Measurements from ENCODE around the gene TMEM205.
"Not testable (repeated sequence)": the region's sequence is repeated elsewhere in the genome, so short reads cannot be mapped to it uniquely, and the experiment has no call there.

TMEM205 gene

GRCh38 chr19:11346104-11346940, at the start of gene TMEM205, which contains the start of gene CCDC159:
TSS of gene TMEM205 (minus strand) at chr19:11346268. CDS start at chr19:11345619, 649 bp downstream.
TSS of gene CCDC159 (plus strand) at chr19:11346519. CDS start at chr19:11346607, 88 bp downstream.
- peak; percentile 94 to 97 for DNase-seq (ENCODE audit: low read depth in 2 of 2)

GRCh38 chr19:11390933-11391680, 45.0 kb upstream of the TMEM205 start:
- DNase-seq (ENCODE audit: low read depth in 2 of 2): no peak

GRCh38 chr19:11390359-11390758, 44.3 kb upstream of the TMEM205 start:
- no peak for DNase-seq (ENCODE audit: low read depth in 2 of 2)

- no peak for DNase-seq (ENCODE audit: low read depth in 2 of 2)
These were observed 41.3 kb upstream of the TMEM205 start for GRCh38 chr19:11387162-11388034.

- no peak for DNase-seq (ENCODE audit: low read depth in 2 of 2)
These were observed 38.7 kb upstream of the TMEM205 start for GRCh38 chr19:11384778-11385129.

- DNase-seq (ENCODE audit: low read depth in 2 of 2): no peak
These were observed 37.6 kb upstream of the TMEM205 start for GRCh38 chr19:11383706-11384048.

- DNase-seq (ENCODE audit: low read depth in 2 of 2): peak in 1 of 2 donors; percentile 33
These were observed 37.0 kb upstream of the TMEM205 start for GRCh38 chr19:11382898-11383705.

- peak; percentile 89 to 92 for DNase-seq (ENCODE audit: low read depth in 2 of 2)
These were observed 34.8 kb upstream of the TMEM205 start for GRCh38 chr19:11380653-11381537.

- DNase-seq (ENCODE audit: low read depth in 2 of 2): no peak
These were observed 33.8 kb upstream of the TMEM205 start for GRCh38 chr19:11379857-11380350.

GRCh38 chr19:11379269-11379845, 33.3 kb upstream of the TMEM205 start:
- not testable (repeated sequence) for DNase-seq (ENCODE audit: low read depth in 2 of 2)

GRCh38 chr19:11378319-11379189, 32.5 kb upstream of the TMEM205 start:
- no peak for DNase-seq (ENCODE audit: low read depth in 2 of 2)

- DNase-seq (ENCODE audit: low read depth in 2 of 2): no peak
These were observed 31.7 kb upstream of the TMEM205 start for GRCh38 chr19:11377756-11378155.

GRCh38 chr19:11377237-11377636, 31.2 kb upstream of the TMEM205 start:
- no peak for DNase-seq (ENCODE audit: low read depth in 2 of 2)

GRCh38 chr19:11375143-11375948, 29.3 kb upstream of the TMEM205 start:
- peak; percentile 48 to 52 for DNase-seq (ENCODE audit: low read depth in 2 of 2)

- DNase-seq (ENCODE audit: low read depth in 2 of 2): peak; percentile 91 to 92
These were observed 28.5 kb upstream of the TMEM205 start, which contains the start of gene SWSAP1 for GRCh38 chr19:11374433-11375142. TSS of gene SWSAP1 (plus strand) at chr19:11374666. CDS start at chr19:11374681, 15 bp downstream.

- DNase-seq (ENCODE audit: low read depth in 2 of 2): no peak
These were observed 27.9 kb upstream of the TMEM205 start for GRCh38 chr19:11373885-11374432.
